CD4-positive, alpha-beta T cell treated with Interleukin-1 beta for 1 hour (primary cell): ENCODE measurements around the gene DNAJC27.

Experiments
- DNase-seq, 2 donors: peaks; one replicate each; pipeline ENCODE4 v3.0.0-alpha.2; 2020 to 2022

DNAJC27 gene

GRCh38 chr2:24925815-24926214 is 45.9 kb downstream of the DNAJC27 start:
- no peak for DNase-seq

GRCh38 chr2:24924732-24925131 is 47.0 kb downstream of the DNAJC27 start:
- DNase-seq = no peak

- no peak for DNase-seq
Observed at GRCh38 chr2:24924266-24924665, 47.5 kb downstream of the DNAJC27 start.

GRCh38 chr2:24923106-24923505 is 48.6 kb downstream of the DNAJC27 start:
- DNase-seq = no peak

GRCh38 chr2:24922556-24922955 is 49.2 kb downstream of the DNAJC27 start:
- DNase-seq = no peak

- DNase-seq = peak in 1 of 2 donors; percentile 28
Observed at GRCh38 chr2:24920809-24921441, 50.8 kb downstream of the DNAJC27 start.

- DNase-seq = peak; percentile 59 to 71
Observed at GRCh38 chr2:24920098-24920808, 51.5 kb downstream of the DNAJC27 start, which contains the start of gene ADCY3. TSS of gene ADCY3 (minus strand) at chr2:24920237. CDS start at chr2:24918987, 1,250 bp downstream.

- no peak for DNase-seq
Observed at GRCh38 chr2:24919506-24920097, 52.2 kb downstream of the DNAJC27 start.

GRCh38 chr2:24919037-24919505 is 52.7 kb downstream of the DNAJC27 start:
- peak; percentile 60 to 69 for DNase-seq

- no peak for DNase-seq
Observed at GRCh38 chr2:24918326-24919036, 53.3 kb downstream of the DNAJC27 start.

- no peak for DNase-seq
Observed at GRCh38 chr2:24917731-24918325, 53.9 kb downstream of the DNAJC27 start.

GRCh38 chr2:24917086-24917485 is 54.7 kb downstream of the DNAJC27 start:
- no peak for DNase-seq

- no peak for DNase-seq
Observed at GRCh38 chr2:24915796-24916195, 56.0 kb downstream of the DNAJC27 start.

GRCh38 chr2:24915175-24915574 is 56.6 kb downstream of the DNAJC27 start:
- no peak for DNase-seq

- no peak for DNase-seq
Observed at GRCh38 chr2:24914713-24915112, 57.0 kb downstream of the DNAJC27 start.

GRCh38 chr2:24913911-24914310 is 57.8 kb downstream of the DNAJC27 start:
- DNase-seq = no peak

- no peak for DNase-seq
Observed at GRCh38 chr2:24912986-24913385, 58.8 kb downstream of the DNAJC27 start.

- DNase-seq = no peak
Observed at GRCh38 chr2:24912523-24912922, 59.2 kb downstream of the DNAJC27 start.

- DNase-seq = no peak
Observed at GRCh38 chr2:24910245-24910644, 61.5 kb downstream of the DNAJC27 start.

GRCh38 chr2:24909555-24910177 is 62.1 kb downstream of the DNAJC27 start:
- DNase-seq = no peak

- no peak for DNase-seq
Observed at GRCh38 chr2:24908461-24908901, 63.3 kb downstream of the DNAJC27 start.

- no peak for DNase-seq
Observed at GRCh38 chr2:24907116-24907515, 64.6 kb downstream of the DNAJC27 start.
